NCI-H2107 (cell line): ENCODE measurements around the gene UBE3A.

ENCODE experiments used
- DNase-seq: peaks from one replicate; lab custom pipeline; 2025; lab: John Stamatoyannopoulos, UW

UBE3A gene

DNA sequence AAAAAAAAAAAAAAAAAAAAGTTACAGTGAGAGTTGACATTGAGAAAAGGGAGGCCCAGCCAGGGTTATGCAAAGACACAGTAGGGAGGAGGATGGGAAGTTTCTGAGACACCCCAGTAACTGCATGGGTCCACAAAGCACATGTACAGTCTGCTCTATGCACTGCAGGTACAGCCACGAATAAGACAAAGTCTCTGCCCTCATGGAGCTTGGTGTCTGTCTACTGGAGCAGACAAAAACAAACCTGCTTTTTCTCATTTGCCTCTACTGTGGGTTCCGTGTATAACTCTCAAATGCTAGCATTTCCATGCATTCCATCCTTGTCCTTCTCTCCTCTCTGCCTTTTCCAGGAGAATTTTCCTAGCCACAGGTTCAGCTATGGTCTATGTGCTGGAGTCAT lies 107.4 kb downstream of the UBE3A start:
- no peak for DNase-seq

DNA sequence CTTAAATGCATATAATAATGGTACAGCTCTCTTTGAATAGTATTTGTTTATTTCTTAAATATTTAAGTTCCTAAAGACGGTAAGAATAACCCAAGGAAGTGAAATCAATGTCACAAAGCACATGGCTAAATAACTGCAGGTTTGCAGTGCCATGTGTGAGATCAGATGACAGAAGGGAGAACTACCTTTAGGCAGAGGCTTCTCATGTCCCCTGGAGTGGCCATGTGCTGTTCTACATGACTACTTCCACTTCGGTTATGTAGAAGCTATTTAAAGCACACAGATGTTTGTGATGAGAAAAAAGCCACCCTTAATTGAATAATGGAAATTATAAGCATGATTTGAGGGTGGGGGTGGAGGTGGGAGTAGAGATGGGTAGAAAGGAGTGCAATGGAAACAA lies 109.1 kb downstream of the UBE3A start:
- DNase-seq, result no peak

DNA sequence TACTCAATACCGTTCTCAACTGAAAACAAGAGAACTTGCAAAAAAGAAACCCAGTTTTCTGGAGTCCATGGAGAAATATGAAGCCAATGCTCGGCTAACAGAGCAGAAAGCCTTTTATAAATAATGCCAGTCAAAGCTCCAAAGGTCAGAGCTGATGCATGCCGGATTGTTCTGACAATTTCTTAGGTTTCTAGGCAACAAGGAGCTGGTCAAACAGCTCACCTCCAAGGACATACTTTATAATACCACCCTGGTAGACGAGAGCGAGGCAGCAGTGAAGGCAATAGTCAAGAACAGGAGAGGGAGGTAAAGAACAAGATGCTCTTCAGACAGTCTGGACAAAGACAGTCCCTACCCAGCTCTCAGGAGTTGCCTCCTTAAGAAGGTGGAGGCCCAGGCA lies 111.1 kb downstream of the UBE3A start:
- DNase-seq, result no peak

DNA sequence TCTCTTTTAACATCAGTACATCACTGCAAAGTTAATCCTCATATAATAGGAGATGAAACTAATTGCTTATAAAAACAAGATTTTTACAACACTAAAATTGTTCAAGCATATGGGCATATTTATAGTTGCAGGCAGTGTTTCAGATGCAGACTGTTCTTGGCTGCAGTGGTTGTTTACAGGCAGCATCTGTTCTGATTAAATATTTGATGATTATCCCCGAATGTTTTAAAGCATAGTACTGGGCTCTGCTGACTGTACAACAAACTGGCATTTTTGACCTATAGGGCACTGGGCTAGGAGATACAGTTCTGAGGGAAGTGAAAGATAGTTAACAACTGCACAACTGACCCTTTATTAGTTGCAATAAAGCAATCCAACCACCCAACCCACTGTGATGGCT lies 113.6 kb downstream of the UBE3A start:
- DNase-seq, result no peak

DNA sequence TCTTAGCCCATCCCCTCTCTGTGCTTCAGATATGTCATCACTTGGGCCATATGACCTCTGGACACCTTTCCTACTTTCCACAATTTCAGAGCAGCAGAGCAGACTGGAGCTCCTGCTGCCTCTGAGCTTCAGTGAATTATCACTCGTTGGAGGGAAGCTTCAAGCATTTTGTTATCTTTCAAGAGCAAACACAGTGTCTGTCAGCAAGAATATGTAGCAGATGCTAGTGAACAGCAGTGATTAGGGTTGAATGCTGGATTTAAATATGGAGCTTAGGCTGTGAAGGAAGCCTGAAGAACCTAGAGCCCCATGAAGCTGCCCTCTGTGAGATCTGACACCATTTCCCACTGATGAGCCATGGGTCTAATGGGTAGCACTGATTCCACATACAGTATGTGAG lies 115.4 kb downstream of the UBE3A start:
- no peak for DNase-seq

DNA sequence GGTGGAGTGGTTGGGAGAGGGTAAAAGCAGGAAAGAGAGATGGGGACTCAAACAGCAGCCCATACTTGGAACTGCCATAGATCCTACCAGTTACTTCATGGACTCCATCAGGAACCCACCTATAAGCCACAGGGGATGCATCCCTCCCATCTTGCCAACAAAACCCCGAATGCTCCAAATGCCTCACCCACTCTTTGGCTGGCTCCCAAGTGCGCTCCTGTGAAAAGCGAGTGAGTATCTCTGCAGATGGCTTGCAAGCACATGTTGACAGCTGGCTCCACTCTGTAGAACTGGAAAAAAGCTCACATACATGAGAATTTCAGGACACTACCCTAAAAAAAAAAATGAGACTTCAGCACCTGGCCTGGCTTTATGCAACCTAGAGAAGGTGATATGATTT lies 151.0 kb downstream of the UBE3A start:
- DNase-seq, result no peak
